ENCODE results near the gene LACTBL1.

DNA sequence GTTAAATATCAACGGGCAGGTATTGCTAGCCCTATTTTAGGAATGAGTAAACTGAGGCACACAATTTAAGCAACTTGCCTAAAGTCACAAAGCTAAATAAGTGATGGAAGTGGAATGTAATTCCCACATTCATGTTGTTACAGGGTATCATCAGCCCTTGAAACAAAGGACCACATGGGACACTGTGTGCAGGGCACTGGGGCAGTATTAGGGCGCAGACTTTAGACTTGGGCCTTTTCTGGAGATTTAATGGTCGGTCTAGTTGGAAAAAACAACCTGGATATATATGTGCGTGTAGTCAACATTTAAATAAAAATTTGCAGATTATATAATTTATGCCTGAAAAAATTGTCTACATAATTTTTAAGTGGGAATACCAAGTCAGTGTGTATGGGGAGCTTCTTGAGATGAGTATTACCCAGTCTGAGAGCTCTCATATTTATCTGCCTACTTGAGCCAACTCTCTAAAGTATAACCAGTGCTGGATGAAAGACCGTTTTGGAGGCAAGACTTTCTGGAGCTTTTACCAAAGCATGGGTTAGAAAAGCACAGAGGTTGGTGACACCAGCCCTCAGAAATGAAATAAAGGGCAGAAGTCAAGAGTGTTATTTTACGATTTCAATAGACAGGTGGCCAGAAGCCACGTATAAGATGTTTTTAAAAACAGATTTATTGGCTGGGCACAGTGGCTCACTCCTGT lies 48.2 kb upstream of the LACTBL1 start:
- TF ChIP-seq, protein P1, sequence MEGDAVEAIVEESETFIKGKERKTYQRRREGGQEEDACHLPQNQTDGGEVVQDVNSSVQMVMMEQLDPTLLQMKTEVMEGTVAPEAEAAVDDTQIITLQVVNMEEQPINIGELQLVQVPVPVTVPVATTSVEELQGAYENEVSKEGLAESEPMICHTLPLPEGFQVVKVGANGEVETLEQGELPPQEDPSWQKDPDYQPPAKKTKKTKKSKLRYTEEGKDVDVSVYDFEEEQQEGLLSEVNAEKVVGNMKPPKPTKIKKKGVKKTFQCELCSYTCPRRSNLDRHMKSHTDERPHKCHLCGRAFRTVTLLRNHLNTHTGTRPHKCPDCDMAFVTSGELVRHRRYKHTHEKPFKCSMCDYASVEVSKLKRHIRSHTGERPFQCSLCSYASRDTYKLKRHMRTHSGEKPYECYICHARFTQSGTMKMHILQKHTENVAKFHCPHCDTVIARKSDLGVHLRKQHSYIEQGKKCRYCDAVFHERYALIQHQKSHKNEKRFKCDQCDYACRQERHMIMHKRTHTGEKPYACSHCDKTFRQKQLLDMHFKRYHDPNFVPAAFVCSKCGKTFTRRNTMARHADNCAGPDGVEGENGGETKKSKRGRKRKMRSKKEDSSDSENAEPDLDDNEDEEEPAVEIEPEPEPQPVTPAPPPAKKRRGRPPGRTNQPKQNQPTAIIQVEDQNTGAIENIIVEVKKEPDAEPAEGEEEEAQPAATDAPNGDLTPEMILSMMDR (IDR thresholded peaks at IDR 0.05; ENCODE audit: low read depth, low read length) = no peak
- TF ChIP-seq POLR2A (IDR thresholded peaks at IDR 0.05; ENCODE audit: extremely low read depth, insufficient read length) (no peak), MYC (IDR thresholded peaks at IDR 0.05; ENCODE audit: low read depth, low read length) (peak; percentile 46; the same call in 1 of the 2 replicates)
- TF ChIP-seq, protein P2, sequence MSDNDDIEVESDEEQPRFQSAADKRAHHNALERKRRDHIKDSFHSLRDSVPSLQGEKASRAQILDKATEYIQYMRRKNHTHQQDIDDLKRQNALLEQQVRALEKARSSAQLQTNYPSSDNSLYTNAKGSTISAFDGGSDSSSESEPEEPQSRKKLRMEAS (IDR thresholded peaks at IDR 0.05; ENCODE audit: low read depth, low read length) = peak; percentile 41; the same call in 1 of the 2 replicates
